C1 segment of cervical spinal cord (tissue), 14 donors: ENCODE results near the gene ZNF341.
A peak's percentile ranks its signal among the peaks of the same experiment; 100 is the strongest.
"Not testable (repeated sequence)": the region's sequence is repeated elsewhere in the genome, so short reads cannot be mapped to it uniquely, and the experiment has no call there.

ENCODE experiments used
- DNase-seq, 14 donors: peaks; one replicate each; lab custom pipeline; 2025; lab: John Stamatoyannopoulos, UW

Gene ZNF341

DNA sequence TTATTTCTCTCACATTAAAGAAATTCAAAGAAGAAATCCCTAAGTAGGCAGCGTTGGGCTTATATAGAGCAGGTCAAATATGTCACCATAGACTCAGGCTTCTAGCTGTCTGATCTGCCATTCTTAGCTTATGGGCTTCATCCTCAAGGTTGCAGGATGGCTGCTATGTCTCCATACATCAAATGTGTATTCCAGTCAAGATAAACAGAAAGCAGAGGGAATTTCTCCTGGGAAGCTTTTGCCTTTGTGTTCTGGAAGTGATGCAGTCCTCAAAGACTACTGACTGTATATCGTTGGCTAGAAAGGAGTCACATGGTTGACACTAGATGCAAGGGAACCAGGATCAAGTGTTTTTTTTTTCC lies 36.0 kb downstream of the ZNF341 start:
- DNase-seq, result no peak

- no peak for DNase-seq
Measured at GRCh38 chr20:33769043-33769442, 37.2 kb downstream of the ZNF341 start.

- DNase-seq, result no peak
Measured at GRCh38 chr20:33770005-33770404, 38.2 kb downstream of the ZNF341 start.

DNA sequence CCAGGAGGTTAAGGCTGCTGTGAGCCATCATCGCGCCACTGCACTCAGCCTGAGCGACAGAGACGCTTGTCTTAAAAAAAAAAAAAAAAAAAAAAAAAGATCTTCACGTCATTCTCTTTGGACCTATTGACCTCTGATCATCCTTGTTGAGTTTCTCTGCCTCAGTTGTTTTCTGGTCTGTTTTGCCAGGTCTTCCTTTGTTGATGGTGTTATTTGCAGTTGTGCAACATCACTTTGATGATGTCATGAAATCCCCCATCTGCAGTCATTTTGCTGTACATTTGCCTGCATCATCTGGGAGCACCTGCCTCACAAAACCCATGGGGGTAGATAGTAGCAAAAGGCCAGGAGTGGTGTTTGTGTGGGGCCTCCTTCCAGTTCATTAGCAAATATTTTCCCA lies 40.1 kb downstream of the ZNF341 start:
- DNase-seq, result no peak

DNA sequence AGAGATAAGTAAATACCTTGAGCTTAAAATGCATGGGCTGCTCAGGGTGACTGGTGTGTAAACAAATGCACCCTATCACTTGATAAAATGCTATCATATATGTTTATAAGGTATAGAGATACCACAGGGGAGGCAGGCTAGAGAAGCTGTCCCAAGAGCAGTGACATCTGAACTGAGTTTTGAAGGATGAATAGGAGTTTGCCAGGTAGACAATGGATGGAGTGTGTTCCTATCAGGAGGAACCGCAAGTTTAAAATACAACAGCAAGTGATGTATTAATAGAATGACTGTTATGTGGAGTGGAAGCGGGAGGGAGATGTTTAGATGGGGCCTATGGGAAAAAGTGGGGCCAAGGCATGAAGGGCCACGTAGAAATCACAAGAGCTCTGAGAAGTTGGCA lies 40.6 kb downstream of the ZNF341 start:
- no peak for DNase-seq

DNA sequence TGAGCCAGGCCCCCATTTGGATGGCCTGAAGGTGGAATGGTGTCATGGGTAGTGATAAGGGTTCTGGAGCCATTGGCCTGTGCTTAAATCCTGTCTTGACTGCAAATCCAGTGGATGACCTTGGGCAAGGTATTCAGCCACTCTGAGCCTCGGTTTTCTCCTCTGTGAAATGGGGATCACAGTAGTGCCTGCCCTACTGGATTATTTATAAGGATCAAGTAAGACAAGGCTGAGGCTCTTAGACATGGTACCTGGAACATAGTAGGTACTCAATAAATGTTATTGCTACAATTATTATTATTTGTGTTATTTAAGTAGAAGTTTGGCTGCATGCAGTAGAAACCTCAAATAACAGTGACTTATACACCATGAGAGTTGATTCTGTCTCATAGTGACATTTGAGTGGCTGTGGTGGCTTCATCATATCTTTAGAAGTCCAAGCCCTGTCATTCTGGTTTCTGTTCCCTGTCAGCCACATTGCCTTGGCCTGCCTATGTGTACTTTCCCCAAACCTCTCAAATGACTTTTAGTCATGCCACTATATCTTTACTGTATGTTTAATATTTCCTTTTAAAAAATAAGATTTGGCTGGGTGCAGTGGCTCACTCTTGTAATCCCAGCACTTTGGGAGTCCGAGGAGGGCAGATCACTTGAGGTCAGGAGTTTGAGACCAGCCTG lies 41.8 kb downstream of the ZNF341 start:
- no peak for DNase-seq

DNA sequence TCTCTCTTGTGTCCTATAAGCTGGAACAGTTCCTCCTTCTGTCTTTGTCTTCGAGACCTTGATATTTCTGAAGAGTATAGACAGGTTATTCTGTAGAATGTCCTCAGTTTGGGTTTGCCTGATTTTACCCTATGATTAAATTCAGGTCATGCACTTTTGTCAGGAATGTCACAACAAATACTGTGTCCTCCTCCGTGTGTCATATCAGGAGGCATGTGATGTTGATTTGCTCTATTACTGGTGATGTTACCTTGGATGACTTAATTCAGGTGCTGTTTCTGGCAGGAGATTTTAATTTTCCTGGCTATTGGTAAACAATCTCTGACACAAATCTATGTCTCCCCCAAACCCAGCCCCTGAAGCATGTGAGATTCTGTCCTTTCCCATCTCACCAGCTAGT lies 46.0 kb downstream of the ZNF341 start:
- DNase-seq, result no peak

DNA sequence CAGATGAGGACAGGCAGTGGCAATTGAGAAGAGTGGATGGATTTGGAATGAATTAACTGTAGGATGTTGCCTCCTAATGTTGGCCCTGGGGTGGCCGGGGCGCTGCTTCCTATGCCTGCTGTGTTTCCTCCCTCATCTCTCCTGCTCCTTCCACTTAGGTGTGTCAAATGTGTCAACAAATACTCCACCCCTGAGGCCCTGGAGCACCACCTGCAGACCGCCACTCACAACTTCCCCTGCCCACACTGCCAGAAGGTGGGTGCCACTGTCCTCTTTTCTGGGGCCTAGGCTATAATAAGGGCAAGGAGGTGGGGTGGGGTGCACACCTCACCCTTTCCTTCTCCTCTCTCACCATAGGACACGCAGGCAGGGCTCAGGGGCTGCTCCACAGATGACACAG lies 49.3 kb downstream of the ZNF341 start:
- DNase-seq, result no peak

GRCh38 chr20:33781945-33782344 lies 50.1 kb downstream of the ZNF341 start:
- no peak for DNase-seq

DNA sequence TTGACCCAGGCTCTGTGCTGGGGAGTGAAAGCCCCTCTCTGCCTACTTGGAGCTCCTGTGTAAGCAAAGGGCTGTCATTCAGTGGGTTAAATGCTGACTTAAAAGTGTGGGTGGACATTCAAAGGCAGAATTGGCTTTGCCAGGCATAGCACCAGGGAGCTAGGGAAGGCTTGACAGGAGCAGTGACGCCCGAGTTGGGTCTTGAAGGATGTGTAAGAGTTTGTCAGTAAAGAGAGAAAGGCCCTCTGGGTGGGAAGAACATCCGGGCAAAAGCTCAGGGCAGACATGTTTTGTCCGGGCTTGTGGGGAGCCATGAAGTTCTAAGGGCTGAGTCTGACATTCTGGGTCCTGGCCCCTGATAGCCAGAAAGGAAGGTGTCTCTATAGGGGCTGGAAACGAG lies 51.5 kb downstream of the ZNF341 start:
- no peak for DNase-seq

GRCh38 chr20:33783818-33784217 lies 52.0 kb downstream of the ZNF341 start:
- DNase-seq, result no peak

GRCh38 chr20:33784225-33784624 lies 52.4 kb downstream of the ZNF341 start:
- no peak for DNase-seq

GRCh38 chr20:33785503-33785902 lies 53.7 kb downstream of the ZNF341 start:
- no peak for DNase-seq

GRCh38 chr20:33787253-33787891 lies 55.6 kb downstream of the ZNF341 start:
- DNase-seq, result no peak

DNA sequence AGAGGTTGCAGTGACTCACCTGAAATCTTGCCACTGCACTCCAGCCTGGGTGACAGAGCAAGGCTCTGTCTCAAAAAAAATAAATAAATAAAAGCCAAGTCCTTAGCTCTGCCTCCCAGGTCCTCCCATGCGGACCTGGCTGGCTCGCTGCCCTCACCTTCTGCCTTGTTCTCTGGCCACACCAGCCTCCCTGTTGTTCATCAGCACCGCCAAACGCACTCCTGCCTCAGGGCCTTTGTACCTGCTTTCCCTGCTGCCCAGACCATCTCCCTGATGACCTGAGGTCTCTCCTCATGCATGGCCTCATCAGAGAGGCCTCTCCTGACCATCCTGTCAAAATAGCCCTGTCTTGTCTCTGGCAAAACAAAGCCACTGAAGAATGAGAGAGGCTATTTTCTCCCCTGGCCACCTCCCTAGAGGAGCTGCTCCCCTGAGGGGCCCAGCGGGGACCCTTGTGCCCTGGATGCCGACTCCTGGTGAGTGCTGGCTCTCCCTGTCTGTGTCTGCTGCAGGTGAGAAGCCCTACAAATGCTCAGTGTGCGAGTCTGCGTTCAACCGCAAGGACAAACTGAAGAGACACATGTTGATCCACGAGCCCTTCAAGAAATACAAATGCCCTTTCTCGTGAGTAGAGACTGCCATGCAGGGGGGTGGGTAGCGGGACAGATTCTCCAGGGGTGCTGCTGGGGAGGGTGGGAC lies 56.7 kb downstream of the ZNF341 start:
- DNase-seq, result no peak

GRCh38 chr20:33789109-33789857 lies 57.5 kb downstream of the ZNF341 start:
- DNase-seq, result no peak

- DNase-seq, result no peak
Measured at GRCh38 chr20:33789858-33790182, 58.0 kb downstream of the ZNF341 start.

GRCh38 chr20:33790566-33790965 lies 58.8 kb downstream of the ZNF341 start:
- DNase-seq, result no peak

DNA sequence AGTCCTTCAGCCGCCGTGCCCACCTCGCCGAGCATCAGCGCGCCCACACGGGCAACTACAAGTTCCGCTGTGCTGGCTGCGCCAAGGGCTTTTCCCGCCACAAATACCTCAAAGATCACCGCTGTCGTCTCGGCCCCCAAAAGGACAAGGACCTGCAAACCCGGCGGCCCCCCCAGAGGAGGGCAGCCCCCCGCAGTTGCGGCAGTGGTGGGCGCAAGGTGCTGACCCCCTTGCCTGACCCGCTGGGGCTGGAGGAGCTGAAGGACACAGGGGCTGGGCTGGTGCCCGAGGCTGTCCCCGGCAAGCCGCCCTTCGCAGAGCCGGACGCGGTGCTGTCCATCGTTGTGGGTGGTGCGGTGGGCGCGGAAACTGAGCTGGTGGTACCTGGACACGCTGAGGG lies 59.2 kb downstream of the ZNF341 start:
- DNase-seq, result no peak

- no peak for DNase-seq
Measured at GRCh38 chr20:33791540-33791939, 59.7 kb downstream of the ZNF341 start.

GRCh38 chr20:33791959-33792597 lies 60.3 kb downstream of the ZNF341 start:
- peak in 1 of 14 donors; percentile 3 for DNase-seq

- DNase-seq, result not testable (repeated sequence)
Measured at GRCh38 chr20:33792598-33792989, 60.8 kb downstream of the ZNF341 start.
